ENCODE measurements around the gene DPH6. TPM values are rescaled to one million over a fixed set of nuclear protein-coding genes. Genes with fewer than 3 reads are reported as not detected.
"Not testable (repeated sequence)": the region's sequence is repeated elsewhere in the genome, so short reads cannot be mapped to it uniquely, and the experiment has no call there.

Gene DPH6
- total RNA-seq, 1 experiment from 2014 or later = 20.3 TPM

DNA sequence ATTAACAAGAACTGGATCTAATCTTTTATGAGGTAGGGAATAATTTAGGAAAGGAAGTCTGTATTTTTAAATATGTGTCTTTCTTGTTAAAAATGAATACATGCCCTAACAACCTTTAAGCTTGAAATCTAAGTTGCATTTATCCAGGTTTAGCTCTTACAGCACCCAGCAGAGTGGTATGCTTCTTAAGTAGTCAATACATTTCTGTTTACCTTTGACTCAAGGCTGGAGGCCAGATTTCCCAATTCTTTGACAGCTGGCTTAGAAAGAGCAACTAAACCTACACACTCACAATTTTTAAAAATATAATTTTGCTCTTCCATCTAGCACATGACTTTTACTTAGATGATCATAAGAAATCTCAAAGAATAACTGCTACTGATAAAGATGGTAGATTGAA lies 148.9 kb downstream of the DPH6 start:
- H3K36me3 Mint-ChIP-seq (ENCODE audit: insufficient read depth, unreplicated experiment) = peaks cover 18% of the 10 kb centered on the region
- no peaks in the 10 kb centered on the region for H3K4me1 Mint-ChIP-seq (ENCODE audit: insufficient read depth, unreplicated experiment)
- ChIA-PET CTCF (interaction anchor here (0.7 kb wide), 1 partner anchor 1165 kb away, joined by 3 read pairs; no protein-coding TSS in a partner anchor), POLR2A (no interaction called here)
- H3K27ac Mint-ChIP-seq (ENCODE audit: low read depth, unreplicated experiment) = no peak overlapping the region
- BruUV-seq (replicated peaks) = no TSS peak
- H3K9me3 Mint-ChIP-seq (ENCODE audit: unreplicated experiment) = peaks cover 8% of the 10 kb centered on the region
- intact Hi-C loops (cut with micrococcal nuclease) = no loop called here
- no peaks in the 10 kb centered on the region for H3K27me3 Mint-ChIP-seq (ENCODE audit: insufficient read depth, unreplicated experiment)
- no peak for DNase-seq (ENCODE audit: unreplicated experiment)
- no peak overlapping the region for H3K4me3 Mint-ChIP-seq (ENCODE audit: unreplicated experiment)
- TF ChIP-seq, protein P1, sequence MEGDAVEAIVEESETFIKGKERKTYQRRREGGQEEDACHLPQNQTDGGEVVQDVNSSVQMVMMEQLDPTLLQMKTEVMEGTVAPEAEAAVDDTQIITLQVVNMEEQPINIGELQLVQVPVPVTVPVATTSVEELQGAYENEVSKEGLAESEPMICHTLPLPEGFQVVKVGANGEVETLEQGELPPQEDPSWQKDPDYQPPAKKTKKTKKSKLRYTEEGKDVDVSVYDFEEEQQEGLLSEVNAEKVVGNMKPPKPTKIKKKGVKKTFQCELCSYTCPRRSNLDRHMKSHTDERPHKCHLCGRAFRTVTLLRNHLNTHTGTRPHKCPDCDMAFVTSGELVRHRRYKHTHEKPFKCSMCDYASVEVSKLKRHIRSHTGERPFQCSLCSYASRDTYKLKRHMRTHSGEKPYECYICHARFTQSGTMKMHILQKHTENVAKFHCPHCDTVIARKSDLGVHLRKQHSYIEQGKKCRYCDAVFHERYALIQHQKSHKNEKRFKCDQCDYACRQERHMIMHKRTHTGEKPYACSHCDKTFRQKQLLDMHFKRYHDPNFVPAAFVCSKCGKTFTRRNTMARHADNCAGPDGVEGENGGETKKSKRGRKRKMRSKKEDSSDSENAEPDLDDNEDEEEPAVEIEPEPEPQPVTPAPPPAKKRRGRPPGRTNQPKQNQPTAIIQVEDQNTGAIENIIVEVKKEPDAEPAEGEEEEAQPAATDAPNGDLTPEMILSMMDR (IDR thresholded peaks at IDR 0.05; ENCODE audit: unreplicated experiment) = no peak

- TF ChIP-seq, protein P1 (IDR thresholded peaks at IDR 0.05; ENCODE audit: unreplicated experiment) = no peak
- intact Hi-C loops (cut with micrococcal nuclease) = no loop called here
- ChIA-PET CTCF (interaction anchor here (0.6 kb wide), 1 partner anchor 24 kb away, joined by 3 read pairs; no protein-coding TSS in a partner anchor), POLR2A (interaction anchor here (0.6 kb wide), 1 partner anchor 1431 kb away, joined by 3 read pairs; no protein-coding TSS in a partner anchor)
- Mint-ChIP-seq H3K27ac (ENCODE audit: low read depth, unreplicated experiment) (no peak overlapping the region), H3K9me3 (ENCODE audit: unreplicated experiment) (no peaks in the 10 kb centered on the region), H3K36me3 (ENCODE audit: insufficient read depth, unreplicated experiment) (peaks cover 17% of the 10 kb centered on the region), H3K27me3 (ENCODE audit: insufficient read depth, unreplicated experiment) (no peaks in the 10 kb centered on the region), H3K4me1 (ENCODE audit: insufficient read depth, unreplicated experiment) (no peaks in the 10 kb centered on the region), H3K4me3 (ENCODE audit: unreplicated experiment) (no peak overlapping the region)
- BruUV-seq (replicated peaks) = no TSS peak
- no peak for DNase-seq (ENCODE audit: unreplicated experiment)
Observed at GRCh38 chr15:35394416-35394815, 151.5 kb downstream of the DPH6 start.

DNA sequence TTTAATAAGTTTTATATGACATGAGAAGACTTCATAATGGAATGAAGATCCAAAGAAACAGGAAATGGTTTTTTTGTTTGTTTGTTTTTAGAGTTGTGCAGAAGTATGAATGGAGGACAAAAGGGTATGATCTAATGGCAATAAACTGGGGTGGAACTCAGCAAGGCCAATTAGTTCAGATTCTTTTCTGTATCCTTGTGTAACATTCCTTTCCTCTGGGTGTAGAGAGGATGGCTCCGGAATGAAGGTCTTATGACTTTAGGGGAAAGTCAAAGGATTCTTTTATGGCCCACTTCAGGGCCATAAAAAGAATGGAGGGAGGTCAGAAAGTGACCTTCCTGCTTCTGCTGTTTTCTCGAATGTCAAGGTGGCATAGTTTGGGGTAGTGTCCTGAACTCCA lies 152.6 kb downstream of the DPH6 start:
- H3K36me3 Mint-ChIP-seq (ENCODE audit: insufficient read depth, unreplicated experiment) = peaks cover 11% of the 10 kb centered on the region
- no peaks in the 10 kb centered on the region for H3K4me1 Mint-ChIP-seq (ENCODE audit: insufficient read depth, unreplicated experiment)
- no peaks in the 10 kb centered on the region for H3K27me3 Mint-ChIP-seq (ENCODE audit: insufficient read depth, unreplicated experiment)
- no peak for DNase-seq (ENCODE audit: unreplicated experiment)
- CTCF ChIA-PET = interaction anchor here (0.7 kb wide), 1 partner anchor 10 kb away, joined by 3 read pairs; no protein-coding TSS in a partner anchor
- H3K9me3 Mint-ChIP-seq (ENCODE audit: unreplicated experiment) = no peaks in the 10 kb centered on the region
- intact Hi-C loops (cut with micrococcal nuclease) = no loop called here
- H3K4me3 Mint-ChIP-seq (ENCODE audit: unreplicated experiment) = no peak overlapping the region
- TF ChIP-seq, protein P1 (IDR thresholded peaks at IDR 0.05; ENCODE audit: unreplicated experiment) = no peak
- no peak overlapping the region for H3K27ac Mint-ChIP-seq (ENCODE audit: low read depth, unreplicated experiment)
- POLR2A ChIA-PET = no interaction called here
- BruUV-seq (replicated peaks) = no TSS peak

DNA sequence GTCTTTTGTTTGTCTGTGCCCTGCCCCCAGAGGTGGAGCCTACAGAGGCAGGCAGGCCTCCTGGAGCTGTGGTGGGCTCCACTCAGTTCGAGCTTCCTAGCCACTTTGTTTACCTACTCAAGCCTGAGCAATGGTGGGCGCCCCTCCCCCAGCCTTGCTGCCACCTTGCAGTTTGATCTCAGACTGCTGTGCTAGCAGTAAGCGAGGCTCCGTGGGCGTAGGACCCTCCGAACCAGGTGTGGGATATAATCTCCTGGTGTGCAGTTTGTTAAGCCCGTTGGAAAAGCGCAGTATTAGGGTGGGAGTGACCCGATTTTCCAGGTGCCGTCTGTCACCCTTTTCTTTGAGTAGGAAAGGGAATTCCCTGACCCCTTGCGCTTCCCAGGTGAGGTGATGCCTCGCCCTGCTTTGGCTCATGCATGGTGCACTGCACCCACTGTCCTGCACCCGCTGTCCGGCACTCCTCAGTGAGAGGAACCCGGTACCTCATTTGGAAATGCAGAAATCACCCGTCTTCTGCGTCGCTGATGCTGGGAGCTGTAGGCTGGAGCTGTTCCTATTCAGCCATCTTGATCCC lies 154.5 kb downstream of the DPH6 start:
- DNase-seq (ENCODE audit: unreplicated experiment) = not testable (repeated sequence)

More for the DNA sequence above, 154.5 kb downstream of the DPH6 start:
- CTCF ChIA-PET = interaction anchor here (0.6 kb wide), 1 partner anchor 34 kb away, joined by 3 read pairs; no protein-coding TSS in a partner anchor
- BruUV-seq (replicated peaks); H3K27me3 Mint-ChIP-seq (ENCODE audit: insufficient read depth, unreplicated experiment); H3K4me3 Mint-ChIP-seq (ENCODE audit: unreplicated experiment); H3K36me3 Mint-ChIP-seq (ENCODE audit: insufficient read depth, unreplicated experiment); H3K27ac Mint-ChIP-seq (ENCODE audit: low read depth, unreplicated experiment); H3K9me3 Mint-ChIP-seq (ENCODE audit: unreplicated experiment); H3K4me1 Mint-ChIP-seq (ENCODE audit: insufficient read depth, unreplicated experiment); POLR2A ChIA-PET; intact Hi-C loops (cut with micrococcal nuclease): not testable (repeated sequence)

All from MCF 10A (cell line).